Articular chondrocyte of knee joint (primary cell): ENCODE results near the gene EEFSEC. TPM values are rescaled to one million over a fixed set of nuclear protein-coding genes. Genes with fewer than 3 reads are reported as not detected.

Experiments
- small RNA-seq: library from RNA; depleted of rRNA; stranded (forward); fragments of <200 nt; gene quantifications from one replicate; pipeline ENCODE3, GENCODE V24; 2012
- total RNA-seq: library from RNA; depleted of rRNA; stranded (reverse); fragments of >200 nt; gene quantifications from 2 replicates; pipeline ENCODE4 v1.2.3, GENCODE V29; 2012

Gene EEFSEC, protein sequence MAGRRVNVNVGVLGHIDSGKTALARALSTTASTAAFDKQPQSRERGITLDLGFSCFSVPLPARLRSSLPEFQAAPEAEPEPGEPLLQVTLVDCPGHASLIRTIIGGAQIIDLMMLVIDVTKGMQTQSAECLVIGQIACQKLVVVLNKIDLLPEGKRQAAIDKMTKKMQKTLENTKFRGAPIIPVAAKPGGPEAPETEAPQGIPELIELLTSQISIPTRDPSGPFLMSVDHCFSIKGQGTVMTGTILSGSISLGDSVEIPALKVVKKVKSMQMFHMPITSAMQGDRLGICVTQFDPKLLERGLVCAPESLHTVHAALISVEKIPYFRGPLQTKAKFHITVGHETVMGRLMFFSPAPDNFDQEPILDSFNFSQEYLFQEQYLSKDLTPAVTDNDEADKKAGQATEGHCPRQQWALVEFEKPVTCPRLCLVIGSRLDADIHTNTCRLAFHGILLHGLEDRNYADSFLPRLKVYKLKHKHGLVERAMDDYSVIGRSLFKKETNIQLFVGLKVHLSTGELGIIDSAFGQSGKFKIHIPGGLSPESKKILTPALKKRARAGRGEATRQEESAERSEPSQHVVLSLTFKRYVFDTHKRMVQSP
- total RNA-seq: 4.5 and 6.0 TPM in 2 replicates

DNA sequence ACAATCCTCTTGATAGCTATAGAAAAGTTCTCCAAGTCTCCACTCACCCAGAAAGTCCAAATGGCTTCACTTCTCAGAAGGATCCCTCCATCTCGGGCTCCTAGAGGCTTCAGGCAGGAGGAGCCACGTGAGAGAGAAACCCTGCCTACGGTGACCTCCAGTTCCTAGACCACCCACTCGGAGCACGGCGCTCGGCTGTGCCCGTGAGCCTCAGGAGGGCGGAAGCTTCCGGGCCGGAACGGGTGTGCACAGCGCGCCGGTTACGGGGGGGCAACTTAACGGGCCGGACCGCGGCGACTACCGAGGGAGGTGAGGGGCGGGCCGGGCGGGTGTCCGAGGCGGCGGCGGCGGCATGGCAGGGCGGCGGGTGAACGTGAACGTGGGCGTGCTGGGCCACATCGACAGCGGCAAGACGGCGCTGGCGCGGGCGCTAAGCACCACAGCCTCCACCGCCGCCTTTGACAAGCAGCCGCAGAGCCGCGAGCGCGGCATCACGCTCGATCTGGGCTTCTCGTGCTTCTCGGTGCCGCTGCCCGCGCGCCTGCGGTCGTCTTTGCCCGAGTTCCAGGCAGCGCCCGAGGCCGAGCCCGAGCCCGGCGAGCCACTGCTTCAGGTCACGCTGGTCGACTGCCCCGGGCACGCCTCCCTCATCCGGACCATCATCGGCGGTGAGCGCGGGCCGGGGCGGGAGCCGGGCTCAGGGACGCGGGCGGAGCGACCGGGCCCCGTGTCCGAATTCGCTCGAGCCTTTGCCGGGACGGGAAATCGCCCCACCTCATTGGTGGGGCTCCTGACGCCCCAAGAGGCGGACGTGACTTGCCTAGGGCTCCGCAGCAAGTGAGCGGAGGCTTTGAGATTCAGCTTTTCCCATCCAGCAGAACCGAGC lies at the start of gene EEFSEC:
TSS of gene EEFSEC (plus strand) at position 326 of the 886 bp plus-strand sequence. CDS start at position 353, 27 bp downstream.

GRCh38 chr3:128123538-128124368 lies 29.5 kb upstream of the EEFSEC start, which contains the start of gene RUVBL1:
RUVBL1 (minus strand) TSS chr3:128123812; CDS start chr3:128123724, 88 bp downstream.

Small RNAs within 50 kb of the gene (small RNA-seq; reads per million reads assigned to genes)
- gene RNU6-823P: not detected

Other genes with a start within 250 kb of the EEFSEC start
- gene KBTBD12, start 238.2 kb upstream of the EEFSEC start, total RNA-seq: under 0.01 TPM in 1 of 2 replicates, not detected in the other
- 394 and 407 TPM in 2 replicates for gene SEC61A1, start 101.0 kb upstream of the EEFSEC start, total RNA-seq
- gene RUVBL1, start 29.7 kb upstream of the EEFSEC start, total RNA-seq: 31.7 and 35.0 TPM in 2 replicates